ENCODE measurements around the gene MRPL49.
A peak's percentile ranks its signal among the peaks of the same experiment; 100 is the strongest.

The MRPL49 gene

DNA sequence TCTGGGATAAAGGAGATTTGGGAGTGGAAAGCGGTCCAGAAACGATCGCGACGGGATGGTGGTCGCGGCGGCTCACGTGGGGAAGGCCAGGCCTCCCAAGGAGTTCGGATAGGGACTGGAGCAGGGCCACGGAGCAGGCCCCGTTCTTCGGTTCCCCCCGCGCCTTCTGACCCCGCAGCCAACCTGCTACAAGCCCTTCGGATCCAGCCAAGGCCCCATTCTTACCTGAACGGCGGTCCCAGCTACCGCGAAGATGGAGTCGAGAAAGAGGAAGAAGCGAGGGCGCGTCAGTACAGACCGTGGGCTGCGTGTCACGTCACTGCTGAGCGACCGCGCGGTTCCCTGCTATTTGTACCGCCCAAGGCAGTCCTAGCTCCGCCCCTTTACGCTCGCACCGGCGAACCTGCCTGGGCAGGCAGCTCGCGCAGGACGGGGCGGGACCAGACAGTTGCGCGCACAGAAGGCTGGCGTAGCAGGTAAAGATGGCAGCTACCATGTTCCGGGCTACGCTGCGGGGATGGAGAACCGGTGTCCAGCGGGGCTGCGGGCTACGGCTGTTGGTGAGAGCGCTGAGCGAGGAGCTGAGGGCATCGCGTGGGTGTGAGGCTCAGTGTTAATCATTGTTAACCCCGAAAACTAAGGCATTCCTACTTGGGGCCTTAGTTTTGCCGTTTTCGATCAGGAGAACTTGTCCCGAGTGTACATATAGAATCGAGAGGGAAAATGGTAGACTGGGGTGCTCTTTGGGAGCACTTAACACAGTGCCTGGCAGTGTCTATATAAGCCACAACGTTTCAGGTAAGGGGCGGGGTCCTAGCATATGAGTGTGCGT is at the start of gene MRPL49, which contains the start of gene FAU:
Gene MRPL49, plus strand, starts transcription at position 457 of the 832 bp plus-strand sequence. Its CDS starts 26 bp downstream, at position 483.
Gene FAU, minus strand, starts transcription at position 270 of the 832 bp plus-strand sequence. CDS start 321 bp downstream, outside the sequence.
- peak; percentile 98 for DNase-seq (ENCODE audit: low read depth in 2 of 2)

DNA sequence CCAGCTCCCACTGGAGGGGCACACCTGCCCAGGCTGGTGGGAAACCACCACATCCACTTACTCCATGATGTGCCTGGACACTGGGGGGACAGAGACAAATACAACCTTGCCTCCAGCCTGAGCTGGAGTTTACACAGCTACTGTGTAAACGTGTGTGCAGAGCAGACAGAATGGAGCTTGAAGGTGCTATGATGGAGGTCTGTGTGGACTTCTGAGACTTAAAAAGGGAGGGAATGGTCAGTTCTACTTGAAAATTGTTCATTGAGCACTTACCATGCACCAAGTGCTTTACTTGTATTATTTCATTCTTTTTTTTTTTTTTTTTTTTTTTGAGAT is 49.5 kb upstream of the MRPL49 start:
- no peak for DNase-seq (ENCODE audit: low read depth in 2 of 2)

DNA sequence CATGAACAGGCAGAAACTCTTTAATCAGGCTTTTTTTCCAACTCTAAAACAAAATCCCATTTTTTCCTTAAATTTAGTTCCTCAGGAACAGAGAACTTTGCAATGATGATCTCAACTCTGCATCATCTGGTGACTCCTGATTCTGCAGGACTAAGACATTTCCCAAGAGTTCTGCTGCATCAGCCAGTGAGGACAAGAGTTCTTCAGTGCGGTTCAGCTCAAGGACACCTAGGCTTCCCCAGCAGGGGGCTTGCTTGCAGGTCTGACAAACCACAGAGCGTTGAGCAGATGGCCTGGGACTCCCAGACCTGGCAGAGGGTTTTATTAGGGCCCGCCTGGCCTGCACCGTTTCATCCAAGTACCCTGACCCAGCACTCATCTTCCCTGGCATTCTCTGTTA is 44.7 kb upstream of the MRPL49 start:
- DNase-seq (ENCODE audit: low read depth in 2 of 2) = no peak

DNA sequence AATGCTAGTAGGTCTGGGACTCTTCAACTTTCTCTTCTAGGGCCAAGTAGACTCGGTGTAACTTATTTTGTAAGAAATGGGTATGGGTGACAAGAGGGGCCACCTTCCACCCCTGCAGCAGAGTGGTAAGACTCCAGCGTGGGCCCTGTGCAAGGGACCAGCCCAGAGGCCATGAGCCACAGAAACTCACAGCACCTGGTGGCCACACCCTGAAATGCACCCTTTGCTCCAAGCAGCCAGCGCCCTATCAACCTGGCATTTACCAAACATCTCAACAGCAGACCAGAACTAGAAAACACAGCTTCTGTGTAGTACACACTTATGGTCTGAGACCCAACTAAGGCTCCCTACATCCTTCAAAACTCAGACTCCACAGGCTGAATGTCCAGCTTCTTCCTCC is 44.0 kb upstream of the MRPL49 start:
- DNase-seq (ENCODE audit: low read depth in 2 of 2) = peak; percentile 32 to 57

DNA sequence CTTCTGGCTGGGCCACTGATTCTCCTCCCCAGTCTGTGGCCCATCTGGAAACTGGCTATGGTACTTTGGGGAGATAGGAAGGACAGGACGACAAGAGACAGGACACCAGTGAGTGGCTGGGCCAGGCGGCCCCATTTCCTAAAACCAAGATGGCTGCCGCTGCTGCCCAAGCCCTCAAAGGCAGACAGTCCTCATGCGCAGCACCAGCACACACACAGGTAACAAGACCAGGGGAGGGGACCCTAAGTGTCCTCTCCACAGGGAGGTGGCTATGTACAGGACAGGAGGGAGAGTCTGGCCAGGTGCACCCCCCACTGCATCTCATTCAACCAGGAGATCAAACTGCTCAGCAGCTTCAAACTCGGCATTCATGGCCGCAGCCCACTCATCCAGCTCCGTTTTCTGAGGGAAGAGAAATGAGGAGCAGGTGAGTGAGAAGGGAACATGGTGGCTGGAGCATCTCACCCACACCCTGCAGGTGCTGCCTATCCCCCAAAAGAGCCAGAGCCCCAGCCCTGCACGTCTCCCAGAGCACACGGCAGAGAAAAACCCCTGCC is 43.3 kb upstream of the MRPL49 start:
- no peak for DNase-seq (ENCODE audit: low read depth in 2 of 2)

DNA sequence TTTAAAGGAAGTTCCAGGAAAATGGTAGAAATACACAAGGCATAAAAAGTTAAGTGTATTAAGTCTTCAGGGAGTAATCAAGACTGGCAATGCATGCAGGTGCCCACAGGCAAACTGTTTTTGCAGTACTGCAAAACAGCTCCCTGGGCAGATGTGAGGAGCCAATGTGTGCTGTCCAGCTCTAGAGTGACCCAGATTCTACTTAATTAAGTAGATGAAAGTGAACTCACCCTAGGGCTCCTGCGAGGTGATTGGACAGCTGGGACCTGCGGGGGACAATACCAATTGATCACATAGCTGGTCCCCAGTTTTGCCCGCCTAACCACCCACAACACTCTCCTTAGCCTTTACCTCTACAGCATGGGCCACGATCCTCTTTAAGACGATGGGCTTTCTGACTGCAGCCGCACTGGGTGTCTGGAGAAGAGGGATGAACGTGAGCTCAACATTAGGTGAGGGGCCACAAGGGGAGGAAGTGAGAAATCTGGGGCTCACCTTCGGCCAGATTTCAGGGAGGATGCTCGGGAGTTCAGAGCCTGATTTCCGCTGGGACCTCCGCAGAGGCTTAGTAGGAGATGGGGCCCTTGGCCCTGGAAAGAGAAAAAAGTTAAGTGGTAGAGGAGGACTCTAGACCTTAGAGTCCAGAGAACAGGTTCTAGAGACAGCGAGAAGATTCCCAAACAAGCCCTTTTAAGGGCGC is 38.8 kb upstream of the MRPL49 start:
- DNase-seq (ENCODE audit: low read depth in 2 of 2) = no peak

DNA sequence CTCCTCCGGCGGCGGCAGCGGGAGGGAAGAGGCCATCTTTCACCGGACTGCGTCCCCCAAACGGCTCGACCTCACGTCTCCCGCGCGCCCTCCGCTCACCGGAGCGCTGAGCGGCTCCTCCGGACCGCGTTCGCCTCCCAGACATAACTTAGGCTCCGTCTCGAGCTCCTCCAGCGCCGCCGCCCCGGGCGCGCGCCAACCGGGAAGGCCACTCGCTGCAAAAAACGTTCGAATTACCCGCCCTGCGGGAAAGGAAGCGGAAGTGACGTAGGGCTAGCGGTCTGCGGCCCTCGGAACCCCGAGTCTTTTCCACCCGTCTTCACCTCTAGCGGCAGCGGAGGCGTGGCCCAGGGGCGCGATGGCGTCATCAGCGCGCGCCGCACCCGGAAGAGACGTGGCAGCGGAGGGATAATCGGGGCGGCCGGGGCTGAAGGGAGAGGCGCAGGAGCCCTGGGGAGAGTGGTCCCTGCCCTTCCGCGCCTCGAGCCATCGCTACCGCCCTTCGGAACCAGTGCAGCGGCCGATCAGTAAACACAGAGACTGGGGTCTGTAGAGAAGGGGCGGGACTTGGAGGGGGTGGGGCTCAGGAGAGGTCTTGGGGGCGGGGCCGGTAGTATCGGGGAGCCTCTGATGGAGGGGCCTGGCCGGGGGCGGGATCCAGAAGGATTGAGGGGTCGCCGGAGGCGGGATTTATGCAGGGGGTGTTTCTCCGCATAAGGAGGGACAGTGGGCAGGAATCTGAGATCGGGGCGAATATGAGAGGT is 38.1 kb upstream of the MRPL49 start, which contains the start of the genes CDCA5 and ZFPL1:
Gene CDCA5, minus strand, starts transcription at position 207 of the 764 bp plus-strand sequence. Its CDS starts 62 bp downstream, at position 145.
Gene ZFPL1, plus strand, starts transcription at position 389 of the 764 bp plus-strand sequence. CDS start 477 bp downstream, outside the sequence.
- peak; percentile 91 for DNase-seq (ENCODE audit: low read depth in 2 of 2)

DNA sequence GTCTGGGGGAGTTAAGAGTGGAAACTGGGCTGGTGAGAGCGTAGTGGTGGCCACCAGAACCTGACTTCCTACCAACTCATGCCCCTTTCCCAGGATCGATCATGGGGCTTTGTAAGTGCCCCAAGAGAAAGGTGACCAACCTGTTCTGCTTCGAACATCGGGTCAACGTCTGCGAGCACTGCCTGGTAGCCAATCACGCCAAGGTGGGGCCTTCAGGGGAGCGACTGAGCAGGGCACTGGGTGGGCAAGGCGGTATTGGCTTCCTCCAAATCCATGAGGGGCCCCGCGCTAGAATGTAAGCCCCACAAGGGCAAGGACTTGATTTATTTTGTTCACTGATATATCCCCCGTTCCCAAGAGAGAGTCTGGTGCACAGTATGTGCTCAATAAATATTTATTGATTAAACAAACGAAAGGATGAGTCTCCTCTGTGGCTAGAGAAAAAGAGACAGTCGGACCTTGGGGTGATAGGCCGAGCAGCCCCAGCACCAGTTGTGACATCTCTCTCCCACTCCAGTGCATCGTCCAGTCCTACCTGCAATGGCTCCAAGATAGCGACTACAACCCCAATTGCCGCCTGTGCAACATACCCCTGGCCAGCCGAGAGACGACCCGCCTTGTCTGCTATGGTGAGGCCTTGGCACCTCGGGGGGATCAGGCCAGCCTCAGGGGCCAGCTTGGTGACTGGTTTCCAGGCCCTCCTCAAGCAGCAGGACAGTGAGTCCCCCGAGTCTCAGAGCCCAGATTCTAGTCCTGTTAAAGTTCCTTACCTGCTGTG is 37.3 kb upstream of the MRPL49 start:
- DNase-seq (ENCODE audit: low read depth in 2 of 2) = no peak

DNA sequence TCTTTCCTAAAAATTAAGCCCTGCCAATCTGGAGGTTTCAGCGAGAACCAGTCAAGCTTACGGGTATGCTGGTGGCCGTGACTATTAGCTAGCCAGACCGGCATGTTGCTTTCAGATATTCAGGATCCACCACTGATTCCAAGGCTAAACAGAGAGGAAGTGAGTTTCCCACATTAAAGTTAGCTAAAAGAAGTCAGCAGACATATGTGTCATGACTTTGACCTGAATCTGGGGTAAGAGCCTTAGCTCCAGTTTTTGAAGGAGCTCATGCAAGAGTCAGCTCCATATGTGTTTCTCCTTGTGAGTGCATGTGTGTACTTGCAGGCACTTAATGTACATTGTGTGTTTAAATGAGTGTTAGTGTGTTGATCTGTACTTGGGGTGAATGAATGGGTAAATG is 36.7 kb upstream of the MRPL49 start:
- no peak for DNase-seq (ENCODE audit: low read depth in 2 of 2)

DNA sequence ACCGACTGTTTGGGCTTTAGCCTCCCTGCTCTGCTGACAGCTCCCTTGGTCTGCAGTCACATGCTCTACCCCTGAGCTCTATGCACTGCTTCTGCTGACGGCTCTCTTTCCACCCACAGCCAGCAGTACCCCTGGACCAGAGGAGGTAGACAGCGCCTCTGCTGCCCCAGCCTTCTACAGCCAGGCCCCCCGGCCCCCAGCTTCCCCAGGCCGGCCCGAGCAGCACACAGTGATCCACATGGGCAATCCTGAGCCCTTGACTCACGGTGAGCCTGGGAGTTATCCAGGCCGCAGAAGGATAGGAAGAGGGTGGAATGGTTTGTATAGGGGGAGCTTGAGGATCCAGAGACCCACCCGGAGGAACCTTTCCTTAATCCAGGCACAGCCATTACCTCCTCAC is 35.3 kb upstream of the MRPL49 start:
- no peak for DNase-seq (ENCODE audit: low read depth in 2 of 2)

DNA sequence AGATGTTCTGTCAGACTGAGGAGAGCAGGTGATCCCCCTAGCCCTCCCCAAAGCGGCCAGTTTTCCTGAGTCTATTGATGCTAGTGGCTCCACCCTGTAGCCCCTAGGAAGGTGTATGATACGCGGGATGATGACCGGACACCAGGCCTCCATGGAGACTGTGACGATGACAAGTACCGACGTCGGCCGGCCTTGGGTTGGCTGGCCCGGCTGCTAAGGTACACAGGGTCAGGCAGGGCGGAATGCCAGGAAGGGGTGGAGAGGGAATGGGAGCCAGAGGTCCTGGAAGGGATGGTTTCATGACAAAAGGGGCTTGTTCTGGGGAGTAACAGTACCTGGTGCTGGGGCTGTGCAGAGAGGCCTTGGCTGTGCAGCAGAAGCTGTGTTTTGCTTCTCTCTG is 34.9 kb upstream of the MRPL49 start:
- DNase-seq (ENCODE audit: low read depth in 2 of 2) = no peak

DNA sequence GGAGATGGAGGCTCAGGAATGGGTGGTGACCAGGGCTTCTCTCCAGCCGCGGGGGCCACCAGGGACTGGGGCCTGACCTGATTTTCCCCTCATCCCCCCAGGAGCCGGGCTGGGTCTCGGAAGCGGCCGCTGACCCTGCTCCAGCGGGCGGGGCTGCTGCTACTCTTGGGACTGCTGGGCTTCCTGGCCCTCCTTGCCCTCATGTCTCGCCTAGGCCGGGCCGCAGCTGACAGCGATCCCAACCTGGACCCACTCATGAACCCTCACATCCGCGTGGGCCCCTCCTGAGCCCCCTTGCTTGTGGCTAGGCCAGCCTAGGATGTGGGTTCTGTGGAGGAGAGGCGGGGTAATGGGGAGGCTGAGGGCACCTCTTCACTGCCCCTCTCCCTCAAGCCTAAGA is 34.3 kb upstream of the MRPL49 start:
- DNase-seq (ENCODE audit: low read depth in 2 of 2) = no peak

DNA sequence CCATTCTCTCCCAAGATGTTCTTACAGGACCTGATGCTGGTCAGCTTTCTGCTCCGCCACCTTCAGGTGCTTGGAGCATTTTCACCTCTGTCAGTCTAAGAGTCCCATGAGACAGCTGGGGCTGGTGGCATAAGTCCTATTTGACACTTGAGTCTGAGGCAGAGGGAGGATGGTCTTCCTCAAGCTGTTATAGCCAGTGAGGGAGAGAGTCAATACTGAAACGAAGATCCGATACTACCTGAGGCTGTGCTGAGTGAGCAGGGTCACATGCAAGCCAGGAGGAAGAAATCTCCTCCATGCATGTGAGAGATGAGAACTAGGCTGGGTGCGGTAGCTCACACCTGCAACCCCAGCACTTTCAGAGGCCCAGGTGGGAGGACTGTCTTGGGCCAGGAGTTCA is 32.5 kb upstream of the MRPL49 start:
- DNase-seq (ENCODE audit: low read depth in 2 of 2) = no peak

DNA sequence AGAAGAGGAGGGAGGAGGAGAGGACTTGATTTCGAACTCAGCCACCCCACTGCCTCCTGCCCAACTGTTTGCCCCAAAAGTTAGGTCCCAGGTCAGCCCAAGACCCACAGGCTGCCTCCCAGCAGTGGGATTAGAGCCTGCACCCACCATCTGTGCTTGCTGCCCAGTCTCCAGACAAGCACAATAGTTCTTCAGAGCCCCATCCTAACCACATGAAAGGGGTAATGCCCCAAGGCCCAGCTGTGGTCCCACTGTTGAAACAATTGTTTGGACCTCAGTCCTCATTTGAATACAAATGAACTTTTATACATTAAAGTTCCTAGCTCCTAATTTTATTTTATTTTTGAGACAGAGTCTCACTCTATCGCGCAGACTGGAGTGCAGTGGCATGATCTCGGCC is 31.5 kb upstream of the MRPL49 start:
- no peak for DNase-seq (ENCODE audit: low read depth in 2 of 2)

DNA sequence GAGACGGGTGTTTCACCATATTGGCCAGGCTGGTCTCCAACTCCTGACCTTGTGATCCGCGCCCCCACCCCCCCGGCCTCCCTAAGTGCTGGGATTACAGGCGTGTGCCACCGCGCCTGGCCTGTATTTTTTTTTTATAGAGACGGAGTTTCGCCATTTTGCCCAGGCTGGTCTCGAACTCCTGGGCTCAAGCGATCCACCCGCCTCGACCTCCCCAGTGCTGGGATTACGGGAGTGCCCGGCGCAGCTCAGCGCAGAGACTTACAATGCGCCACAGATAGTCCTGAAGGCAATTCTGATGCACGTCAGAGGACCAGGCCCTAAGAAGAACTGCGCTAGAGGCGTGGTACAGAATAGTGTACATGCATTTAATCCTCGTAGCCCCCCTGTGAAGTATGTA is 26.7 kb upstream of the MRPL49 start:
- DNase-seq (ENCODE audit: low read depth in 2 of 2) = no peak

DNA sequence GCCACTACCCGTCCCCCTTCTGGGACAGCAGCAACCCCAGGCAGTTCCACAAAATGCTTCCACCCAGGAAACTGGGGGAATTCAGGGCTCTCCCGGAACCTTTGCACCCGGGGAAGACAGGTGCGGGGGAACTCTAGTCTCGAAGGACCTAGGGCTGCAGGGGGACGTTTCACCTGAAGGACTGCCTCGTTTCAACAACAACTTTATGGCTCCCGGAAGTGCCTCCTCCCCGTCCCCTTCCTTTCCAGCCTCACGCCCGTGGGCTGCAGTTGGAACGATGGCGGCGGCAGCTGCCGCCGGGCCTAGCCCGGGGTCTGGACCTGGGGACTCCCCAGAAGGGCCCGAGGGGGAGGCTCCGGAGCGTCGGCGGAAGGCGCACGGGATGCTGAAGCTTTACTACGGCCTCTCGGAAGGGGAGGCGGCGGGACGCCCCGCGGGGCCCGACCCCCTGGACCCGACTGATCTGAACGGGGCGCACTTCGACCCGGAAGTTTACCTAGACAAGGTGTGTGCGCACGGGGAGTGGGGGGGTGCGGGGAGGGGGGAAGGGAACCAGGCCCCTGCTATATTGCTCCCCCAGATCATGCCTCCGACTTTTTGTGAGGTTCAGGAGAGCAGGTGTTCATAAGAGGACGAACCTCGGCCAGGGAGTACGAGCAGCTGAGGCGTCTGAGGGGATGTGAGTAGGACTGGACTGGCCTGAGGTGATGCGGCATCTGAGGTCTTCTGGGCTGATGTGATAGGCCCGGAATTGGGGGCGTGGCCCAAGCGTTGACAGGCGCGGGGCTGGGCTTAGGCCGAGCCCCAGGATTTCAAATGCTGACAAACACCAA is 25.9 kb upstream of the MRPL49 start, which contains the start of gene VPS51:
Gene VPS51, plus strand, starts transcription at position 241 of the 833 bp plus-strand sequence. Its CDS starts 37 bp downstream, at position 278.
- peak; percentile 62 to 69 for DNase-seq (ENCODE audit: low read depth in 2 of 2)

DNA sequence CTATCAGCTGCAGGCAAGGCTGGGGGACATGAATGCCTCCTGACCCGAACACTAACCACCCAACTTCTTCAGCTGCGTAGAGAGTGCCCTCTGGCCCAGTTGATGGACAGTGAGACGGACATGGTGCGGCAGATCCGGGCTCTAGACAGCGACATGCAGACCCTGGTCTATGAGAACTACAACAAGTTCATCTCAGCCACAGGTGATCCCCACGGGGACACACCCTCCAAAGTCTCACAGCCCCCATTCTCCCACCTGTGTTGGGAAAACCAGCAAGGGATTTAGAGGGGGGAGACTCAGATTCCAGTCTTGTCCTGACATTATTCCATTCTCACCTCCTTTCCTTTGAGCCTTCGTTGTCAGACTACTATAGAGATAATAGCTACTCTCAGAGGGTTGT is 25.2 kb upstream of the MRPL49 start:
- no peak for DNase-seq (ENCODE audit: low read depth in 2 of 2)

DNA sequence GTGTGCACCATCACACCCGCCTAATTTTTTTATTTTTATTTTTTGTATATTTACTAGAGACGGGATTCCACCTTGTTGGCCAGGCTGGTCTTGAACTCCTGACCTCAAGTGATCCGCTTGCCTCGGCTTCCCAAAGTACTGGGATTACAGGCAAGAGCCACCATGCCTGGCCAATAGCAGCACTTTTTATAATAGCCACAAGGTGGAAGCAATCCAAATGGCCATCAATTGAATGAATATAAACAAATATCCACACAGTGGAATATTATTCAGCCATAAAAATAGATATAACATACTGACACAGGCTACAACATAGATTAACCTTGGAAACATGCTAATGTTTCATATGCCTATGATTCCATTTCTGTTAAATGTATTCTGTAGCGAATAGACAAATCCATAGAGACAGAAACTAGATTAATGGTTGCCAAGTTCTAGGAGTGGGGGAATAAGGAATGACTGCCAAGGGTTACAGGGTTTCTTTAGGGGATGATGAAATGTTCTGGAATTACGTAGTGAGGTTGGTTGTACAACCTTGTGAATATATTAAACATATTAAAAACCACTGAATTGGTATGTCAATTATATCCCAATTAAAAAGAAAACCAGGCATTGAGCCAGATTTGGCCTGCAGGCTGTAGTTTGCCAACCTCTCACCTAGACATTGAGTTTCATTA is 21.3 kb upstream of the MRPL49 start:
- DNase-seq (ENCODE audit: low read depth in 2 of 2) = no peak

Measured in stimulated activated CD8-positive, alpha-beta memory T cell treated with anti-CD3 and anti-CD28 coated beads, Interleukin-2, amount 100 ng/mL, for 1 hour (primary cell).